ENCODE data around the gene NEGR1.

GRCh38 chr1:72100771-72101170, 181.6 kb downstream of the NEGR1 start:
- TF ChIP-seq CTCF (IDR thresholded peaks at IDR 0.05) (no peak), POLR2A (IDR thresholded peaks at IDR 0.05) (no peak), POLR2AphosphoS5 (IDR thresholded peaks at IDR 0.05) (no peak)

Measured in gastroesophageal sphincter (tissue), 3 donors.